IPS DF 4.7 (cell line): ENCODE data around the gene SALL2.

ENCODE experiments used
- DNase-seq: peaks from one replicate; pipeline ENCODE4 v3.0.0-alpha.2; 2013; ENCODE audit warnings: low spot score; ENCODE audit errors: extremely low read depth

SALL2 gene

GRCh38 chr14:21528381-21529348 is 2.5 kb upstream of the SALL2 start:
- DNase-seq, result no peak

- DNase-seq, result no peak
These were observed 1.2 kb upstream of the SALL2 start for GRCh38 chr14:21527318-21527679.

GRCh38 chr14:21526672-21527317 is 649 bp upstream of the SALL2 start:
- DNase-seq, result peak; percentile 80

- DNase-seq, result no peak
These were observed 580 bp downstream of the SALL2 start for GRCh38 chr14:21525571-21525961.

- no peak for DNase-seq
These were observed 1.3 kb downstream of the SALL2 start for GRCh38 chr14:21524575-21525490.

- DNase-seq, result no peak
These were observed 2.9 kb downstream of the SALL2 start for GRCh38 chr14:21523203-21523602.

GRCh38 chr14:21521501-21521900 is 4.6 kb downstream of the SALL2 start:
- DNase-seq, result no peak

- no peak for DNase-seq
These were observed 5.4 kb downstream of the SALL2 start for GRCh38 chr14:21520767-21521166.

- DNase-seq, result no peak
These were observed 7.4 kb downstream of the SALL2 start for GRCh38 chr14:21518725-21519124.

- no peak for DNase-seq
These were observed 11.8 kb downstream of the SALL2 start for GRCh38 chr14:21514341-21514740.

- DNase-seq, result peak; percentile 98
These were observed 15.2 kb downstream of the SALL2 start, which contains the start of gene METTL3 for GRCh38 chr14:21510735-21511657. TSS of gene METTL3 (minus strand) at chr14:21511340. CDS start at chr14:21511223, 117 bp downstream.

GRCh38 chr14:21509432-21510143 is 16.6 kb downstream of the SALL2 start:
- DNase-seq, result no peak

GRCh38 chr14:21506557-21506956 is 19.6 kb downstream of the SALL2 start:
- DNase-seq, result no peak

GRCh38 chr14:21505012-21505553 is 21.1 kb downstream of the SALL2 start:
- DNase-seq, result no peak

- no peak for DNase-seq
These were observed 22.8 kb downstream of the SALL2 start for GRCh38 chr14:21503376-21503775.

- DNase-seq, result no peak
These were observed 24.6 kb downstream of the SALL2 start for GRCh38 chr14:21501568-21501967.

- DNase-seq, result peak; percentile 41
These were observed 27.3 kb downstream of the SALL2 start for GRCh38 chr14:21498540-21499526.

- no peak for DNase-seq
These were observed 29.7 kb downstream of the SALL2 start for GRCh38 chr14:21496453-21496852.
